ENCODE data around the gene NCOA1. TPM values are rescaled to one million over a fixed set of nuclear protein-coding genes. Genes with fewer than 3 reads are reported as not detected.

Gene NCOA1
- polyA plus RNA-seq, 1 donor from 2014 or later, result 23.0 TPM

GRCh38 chr2:24731923-24732322 lies 240.9 kb downstream of the NCOA1 start:
- Histone ChIP-seq H3K9me2 (ENCODE audit: insufficient read depth, low read length) (no peaks in the 10 kb centered on the region), H3K4me3 (ENCODE audit: low read length) (no peak overlapping the region), H3K9me3 (ENCODE audit: low read length) (no peaks in the 10 kb centered on the region), H3K4me2 (ENCODE audit: low read length) (no peak overlapping the region), H3K27me3 (ENCODE audit: insufficient read depth, low read depth, low read length) (no peaks in the 10 kb centered on the region), H3K9ac (ENCODE audit: low read length) (no peak overlapping the region), H3K79me2 (replicated peaks; ENCODE audit: insufficient read depth, low read length) (no peaks in the 10 kb centered on the region), H3K36me3 (ENCODE audit: insufficient read depth, low read length) (peaks cover 13% of the 10 kb centered on the region), H3K27ac (ENCODE audit: low read length) (no peak overlapping the region), H2AFZ (ENCODE audit: low read depth, low read length) (no peak overlapping the region), H4K20me1 (ENCODE audit: insufficient read depth) (no peaks in the 10 kb centered on the region), H3F3A (ENCODE audit: insufficient read depth, low read length, poor library complexity, severe bottlenecking) (no peaks in the 10 kb centered on the region)
- TF ChIP-seq EP300 (conservative IDR thresholded peaks at IDR 0.05; ENCODE audit: poor library complexity, severe bottlenecking) (no peak), POLR2AphosphoS5 (IDR thresholded peaks at IDR 0.05) (no peak), EZH2 (IDR thresholded peaks at IDR 0.05; ENCODE audit: borderline replicate concordance, insufficient read depth, low read length, poor library complexity, severe bottlenecking) (no peak), CTCF (IDR thresholded peaks at IDR 0.05; ENCODE audit: poor library complexity, severe bottlenecking) (no peak)

- Histone ChIP-seq H3K79me2 (replicated peaks; ENCODE audit: insufficient read depth, low read length) (no peaks in the 10 kb centered on the region), H2AFZ (ENCODE audit: low read depth, low read length) (no peak overlapping the region), H4K20me1 (ENCODE audit: insufficient read depth) (no peaks in the 10 kb centered on the region), H3K36me3 (ENCODE audit: insufficient read depth, low read length) (peaks cover 13% of the 10 kb centered on the region), H3K27ac (ENCODE audit: low read length) (no peak overlapping the region), H3K4me2 (ENCODE audit: low read length) (no peak overlapping the region), H3F3A (ENCODE audit: insufficient read depth, low read length, poor library complexity, severe bottlenecking) (no peaks in the 10 kb centered on the region), H3K9me3 (ENCODE audit: low read length) (no peaks in the 10 kb centered on the region), H3K9me2 (ENCODE audit: insufficient read depth, low read length) (no peaks in the 10 kb centered on the region), H3K9ac (ENCODE audit: low read length) (no peak overlapping the region), H3K4me3 (ENCODE audit: low read length) (no peak overlapping the region), H3K27me3 (ENCODE audit: insufficient read depth, low read depth, low read length) (no peaks in the 10 kb centered on the region)
- no peak for TF ChIP-seq EP300 (conservative IDR thresholded peaks at IDR 0.05; ENCODE audit: poor library complexity, severe bottlenecking)
- TF ChIP-seq MXI1 (conservative IDR thresholded peaks at IDR 0.05; ENCODE audit: poor library complexity, severe bottlenecking), result no peak
- TF ChIP-seq TAF1 (IDR thresholded peaks at IDR 0.05; ENCODE audit: low read depth), result no peak
- TF ChIP-seq RAD21 (conservative IDR thresholded peaks at IDR 0.05), result no peak
- TF ChIP-seq CTCF (IDR thresholded peaks at IDR 0.05; ENCODE audit: poor library complexity, severe bottlenecking), result no peak
- no peak for TF ChIP-seq EZH2 (IDR thresholded peaks at IDR 0.05; ENCODE audit: borderline replicate concordance, insufficient read depth, low read length, poor library complexity, severe bottlenecking)
- no peak for TF ChIP-seq SMC3 (conservative IDR thresholded peaks at IDR 0.05; ENCODE audit: poor library complexity)
- TF ChIP-seq POLR2AphosphoS5 (IDR thresholded peaks at IDR 0.05), result no peak
- TF ChIP-seq REST (IDR thresholded peaks at IDR 0.05; ENCODE audit: borderline replicate concordance), result no peak
Measured at GRCh38 chr2:24734741-24735140, 243.7 kb downstream of the NCOA1 start.
